ENCODE data around the gene AIFM3. TPM values are rescaled to one million over a fixed set of nuclear protein-coding genes. Genes with fewer than 3 reads are reported as not detected.
A peak's percentile ranks its signal among the peaks of the same experiment; 100 is the strongest.

The AIFM3 gene
- total RNA-seq, 2 donors from 2014 or later, result 76.9 to 156 TPM

DNA sequence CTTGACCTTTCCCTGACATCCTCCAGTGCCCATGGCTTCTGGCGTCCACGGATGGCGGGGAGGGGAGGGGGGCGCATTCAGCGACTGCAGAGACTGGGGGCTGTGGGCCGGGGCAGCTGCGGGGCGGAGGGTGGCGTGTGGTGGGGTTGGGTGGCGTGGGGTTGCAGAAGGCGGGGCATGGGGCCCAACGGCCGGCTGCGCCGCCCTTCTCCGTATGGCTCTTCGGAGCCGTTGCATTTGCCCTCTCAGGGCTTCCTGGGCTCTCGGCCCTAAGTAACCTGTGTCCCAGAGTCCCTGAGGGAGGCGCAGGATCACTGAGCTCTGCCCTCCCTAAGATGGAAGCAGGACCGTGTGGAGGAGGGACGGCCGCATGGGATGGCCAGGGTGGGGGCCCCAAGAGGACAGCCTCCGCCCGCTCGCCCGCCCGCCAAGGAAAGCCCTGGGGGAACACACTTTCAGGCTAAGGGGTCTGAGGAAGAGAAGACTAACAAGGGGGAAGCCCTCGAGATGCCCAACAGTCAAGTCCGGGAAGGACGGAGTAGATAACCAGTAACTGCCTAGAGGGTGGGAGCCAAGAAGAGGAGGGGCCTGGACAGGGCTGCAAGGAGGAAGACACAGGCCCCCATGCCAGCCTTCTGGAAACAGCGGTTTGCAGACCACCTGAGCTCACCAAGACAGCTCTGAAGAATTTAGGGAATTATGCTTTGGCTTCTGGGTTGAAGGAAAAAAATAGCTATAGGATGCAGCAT is 9.2 kb upstream of the AIFM3 start:
- Histone ChIP-seq H3K27ac (peak overlapping the region; percentile 88), H3K27me3 (no peaks in the 10 kb centered on the region), H3K4me1 (peaks cover 6% of the 10 kb centered on the region), H3K9me3 (no peaks in the 10 kb centered on the region), H3K36me3 (no peaks in the 10 kb centered on the region), H3K4me3 (peak overlapping the region; percentile 73), H3K9ac (ENCODE audit: low read depth in 2 of 2, low read length in 2 of 2) (peak overlapping the region; percentile 88 to 89)
- intact Hi-C loops (cut with DNase I), result no loop called here
- TF ChIP-seq, protein P1, sequence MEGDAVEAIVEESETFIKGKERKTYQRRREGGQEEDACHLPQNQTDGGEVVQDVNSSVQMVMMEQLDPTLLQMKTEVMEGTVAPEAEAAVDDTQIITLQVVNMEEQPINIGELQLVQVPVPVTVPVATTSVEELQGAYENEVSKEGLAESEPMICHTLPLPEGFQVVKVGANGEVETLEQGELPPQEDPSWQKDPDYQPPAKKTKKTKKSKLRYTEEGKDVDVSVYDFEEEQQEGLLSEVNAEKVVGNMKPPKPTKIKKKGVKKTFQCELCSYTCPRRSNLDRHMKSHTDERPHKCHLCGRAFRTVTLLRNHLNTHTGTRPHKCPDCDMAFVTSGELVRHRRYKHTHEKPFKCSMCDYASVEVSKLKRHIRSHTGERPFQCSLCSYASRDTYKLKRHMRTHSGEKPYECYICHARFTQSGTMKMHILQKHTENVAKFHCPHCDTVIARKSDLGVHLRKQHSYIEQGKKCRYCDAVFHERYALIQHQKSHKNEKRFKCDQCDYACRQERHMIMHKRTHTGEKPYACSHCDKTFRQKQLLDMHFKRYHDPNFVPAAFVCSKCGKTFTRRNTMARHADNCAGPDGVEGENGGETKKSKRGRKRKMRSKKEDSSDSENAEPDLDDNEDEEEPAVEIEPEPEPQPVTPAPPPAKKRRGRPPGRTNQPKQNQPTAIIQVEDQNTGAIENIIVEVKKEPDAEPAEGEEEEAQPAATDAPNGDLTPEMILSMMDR (IDR thresholded peaks at IDR 0.05), result no peak
- DNase-seq, result peak; percentile 79

DNA sequence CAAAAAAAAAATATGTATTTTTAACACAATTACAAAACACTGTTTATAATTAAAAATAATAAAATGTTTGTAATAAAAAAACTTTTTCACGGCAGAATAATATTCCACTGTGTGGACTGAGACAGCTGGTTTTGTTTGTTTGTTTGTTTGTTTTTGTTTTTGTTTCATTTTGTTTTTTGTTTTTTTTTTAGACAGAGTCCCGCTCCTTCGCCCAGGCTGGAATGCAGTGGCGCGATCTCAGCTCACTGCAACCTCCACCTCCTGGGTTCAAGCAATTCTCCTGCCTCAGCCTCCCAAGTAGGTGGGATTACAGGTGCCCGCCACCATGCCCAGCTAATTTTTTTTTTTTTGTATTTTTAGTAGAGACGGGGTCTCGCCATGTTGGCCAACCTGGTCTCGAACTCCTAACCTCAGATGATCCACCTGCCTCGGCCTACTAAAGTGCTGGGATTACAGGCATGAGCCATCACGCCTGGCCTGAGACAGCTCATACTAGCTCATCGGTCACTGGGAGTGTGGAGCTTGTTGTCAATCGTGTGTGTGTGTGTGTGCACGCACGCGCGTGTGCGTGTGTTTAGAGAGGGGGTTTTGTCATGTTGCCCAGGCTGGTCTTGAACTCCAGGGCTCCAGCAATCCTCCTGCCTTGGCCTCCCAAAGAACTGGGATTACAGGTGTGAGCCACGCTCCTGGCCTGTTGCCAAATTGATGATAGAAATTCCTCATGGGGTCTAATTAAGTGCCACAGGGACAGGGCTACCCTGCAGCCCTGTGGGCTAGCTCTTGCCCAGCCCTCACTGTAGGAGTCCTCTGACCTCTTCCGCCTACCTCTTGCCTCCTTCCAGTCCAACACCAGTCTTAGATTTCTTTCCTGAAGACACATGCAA is 7.2 kb upstream of the AIFM3 start:
- intact Hi-C loops (cut with DNase I), result loop anchor here (10.0 kb wide), 1 partner anchor 85 kb away; no protein-coding TSS in a partner anchor
- H3K27ac ChIP-seq, result no peak overlapping the region

DNA sequence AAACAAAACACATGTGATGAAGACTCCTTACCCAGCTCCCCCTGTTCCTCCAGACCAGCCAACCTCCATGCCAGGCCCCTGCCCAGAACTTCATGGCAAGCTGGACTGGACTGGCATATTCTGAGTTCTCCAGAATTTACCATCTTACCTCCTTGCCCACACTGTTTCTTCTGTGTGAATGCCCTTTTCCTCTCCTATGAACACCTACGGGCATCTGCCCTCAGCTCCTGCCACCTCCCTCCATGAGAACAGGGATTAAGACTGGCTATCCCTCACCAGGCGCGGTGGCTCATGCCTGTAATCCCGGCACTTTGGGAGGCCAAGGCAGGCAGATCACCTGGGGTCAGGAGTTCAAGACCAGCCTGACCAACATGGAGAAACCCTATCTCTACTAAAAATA is 6.4 kb upstream of the AIFM3 start:
- Histone ChIP-seq H3K4me1 (peaks cover 6% of the 10 kb centered on the region), H3K36me3 (no peaks in the 10 kb centered on the region), H3K9ac (ENCODE audit: low read depth in 2 of 2, low read length in 2 of 2) (no peak overlapping the region), H3K27ac (no peak overlapping the region), H3K9me3 (no peaks in the 10 kb centered on the region), H3K27me3 (no peaks in the 10 kb centered on the region), H3K4me3 (no peak overlapping the region)
- DNase-seq, result no peak
- TF ChIP-seq, protein P1 (IDR thresholded peaks at IDR 0.05), result no peak
- intact Hi-C loops (cut with DNase I), result loop anchor here (10.0 kb wide), 1 partner anchor 86 kb away; no protein-coding TSS in a partner anchor

More for the DNA sequence above, 7.2 kb upstream of the AIFM3 start:
- no peaks in the 10 kb centered on the region for H3K36me3 ChIP-seq
- no peak for DNase-seq
- no peaks in the 10 kb centered on the region for H3K9me3 ChIP-seq
- H3K4me1 ChIP-seq, result peaks cover 6% of the 10 kb centered on the region
- no peak overlapping the region for H3K4me3 ChIP-seq
- H3K27me3 ChIP-seq, result no peaks in the 10 kb centered on the region
- H3K9ac ChIP-seq (ENCODE audit: low read depth in 2 of 2, low read length in 2 of 2), result no peak overlapping the region
- TF ChIP-seq, protein P1 (IDR thresholded peaks at IDR 0.05), result no peak

DNA sequence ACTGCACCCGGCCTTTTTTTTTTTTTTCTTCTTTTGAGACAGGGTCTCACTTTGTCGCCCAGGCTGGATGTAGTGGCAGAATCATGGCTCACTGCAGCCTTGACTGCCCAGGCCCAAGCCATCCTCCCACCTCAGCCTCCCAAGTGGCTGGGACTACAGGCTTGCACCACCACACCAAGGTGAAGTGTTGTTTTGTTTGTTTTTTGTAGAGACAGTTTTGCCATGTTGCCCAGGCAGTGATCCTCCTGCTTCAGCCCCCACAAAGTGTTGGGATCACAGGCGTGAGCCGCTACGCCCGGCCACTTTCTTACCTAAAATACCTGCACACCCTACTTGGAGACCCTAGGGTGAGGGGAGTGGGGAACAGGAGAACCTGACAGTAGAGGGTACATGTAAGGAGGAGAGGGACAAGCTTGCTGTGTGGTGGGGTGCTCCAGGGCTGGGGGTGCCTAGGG is 4.5 kb upstream of the AIFM3 start:
- Histone ChIP-seq H3K4me1 (peaks cover 9% of the 10 kb centered on the region), H3K9me3 (no peaks in the 10 kb centered on the region), H3K9ac (ENCODE audit: low read depth in 2 of 2, low read length in 2 of 2) (no peak overlapping the region), H3K27ac (no peak overlapping the region), H3K4me3 (no peak overlapping the region), H3K36me3 (no peaks in the 10 kb centered on the region), H3K27me3 (no peaks in the 10 kb centered on the region)
- no peak for DNase-seq
- intact Hi-C loops (cut with DNase I), result loop anchor here (10.0 kb wide), 1 partner anchor 88 kb away; no protein-coding TSS in a partner anchor
- TF ChIP-seq, protein P1 (IDR thresholded peaks at IDR 0.05), result no peak
